ENCODE results near the gene P2RX4.
A peak's percentile ranks its signal among the peaks of the same experiment; 100 is the strongest.

GRCh38 chr12:121238604-121239350, 28.8 kb downstream of the P2RX4 start:
- no peak for TF ChIP-seq CTCF (IDR thresholded peaks at IDR 0.05; ENCODE audit: insufficient read depth, low read length)
- TF ChIP-seq POLR2AphosphoS5 (IDR thresholded peaks at IDR 0.05; ENCODE audit: low read depth), result peak; percentile 23; the same call in 1 of the 2 replicates
- TF ChIP-seq GABPA (IDR thresholded peaks at IDR 0.05; ENCODE audit: low read depth), result no peak
